CD4-positive, alpha-beta T cell treated with Interleukin-17A for 4 hours (primary cell): ENCODE results near the gene CNDP1.

ENCODE experiments used
- DNase-seq: peaks from one replicate; pipeline ENCODE4 v3.0.0-alpha.2; 2020; ENCODE audit warnings: mixed read lengths

CNDP1 gene

DNA sequence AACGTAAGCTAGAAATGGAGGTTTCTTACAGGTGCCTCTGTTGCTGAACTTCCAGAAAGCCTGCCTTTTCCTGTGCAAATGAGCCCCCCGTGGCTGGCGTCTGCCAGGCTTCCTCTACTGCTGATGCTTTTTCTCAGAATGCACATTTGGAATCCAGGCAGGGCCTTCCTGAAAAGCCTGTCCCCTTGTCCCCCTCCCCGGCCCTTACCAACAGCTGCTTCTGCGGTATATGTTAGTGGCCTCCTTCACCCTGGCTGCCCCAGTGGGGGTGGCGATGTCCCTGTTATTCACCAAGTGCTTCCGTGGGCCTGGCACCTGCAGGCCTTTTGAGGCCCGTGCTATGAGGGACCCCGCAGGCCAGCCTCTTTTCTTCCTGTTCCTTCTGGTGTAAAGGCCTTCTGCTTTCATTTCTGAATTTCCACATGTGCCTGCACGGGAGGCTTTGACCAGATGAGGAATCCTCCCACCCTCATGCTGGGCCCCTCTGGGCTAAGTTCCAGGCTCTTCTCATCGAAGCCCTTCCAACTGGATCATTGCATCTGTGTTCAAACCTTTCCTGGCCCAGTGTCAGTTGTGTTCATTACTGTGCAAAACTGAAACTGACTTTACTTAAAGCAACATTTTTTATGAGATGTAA, 27.7 kb upstream of the CNDP1 start:
- DNase-seq: no peak

- DNase-seq: no peak
Observed at GRCh38 chr18:74507097-74507881, 27.0 kb upstream of the CNDP1 start.

DNA sequence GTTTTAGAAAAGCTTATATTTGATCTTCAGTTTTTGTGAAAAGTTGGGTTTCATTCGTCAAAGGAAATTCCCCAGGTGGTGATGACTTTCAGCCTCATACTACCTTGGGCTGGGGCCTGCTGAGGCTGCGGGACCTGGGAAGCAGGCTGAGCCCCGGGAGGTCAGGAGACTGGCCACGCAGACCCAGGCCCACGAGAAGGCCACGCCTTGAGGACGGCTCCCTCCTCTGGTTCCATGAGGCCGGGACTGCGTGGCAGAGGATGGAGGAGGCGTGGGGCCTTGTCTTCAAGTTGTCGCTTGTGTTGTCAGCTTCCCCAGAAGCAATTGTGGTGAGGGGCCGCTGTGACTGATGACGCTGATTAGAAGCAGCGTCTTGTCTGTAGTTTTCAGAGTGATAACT, 26.4 kb upstream of the CNDP1 start:
- no peak for DNase-seq

DNA sequence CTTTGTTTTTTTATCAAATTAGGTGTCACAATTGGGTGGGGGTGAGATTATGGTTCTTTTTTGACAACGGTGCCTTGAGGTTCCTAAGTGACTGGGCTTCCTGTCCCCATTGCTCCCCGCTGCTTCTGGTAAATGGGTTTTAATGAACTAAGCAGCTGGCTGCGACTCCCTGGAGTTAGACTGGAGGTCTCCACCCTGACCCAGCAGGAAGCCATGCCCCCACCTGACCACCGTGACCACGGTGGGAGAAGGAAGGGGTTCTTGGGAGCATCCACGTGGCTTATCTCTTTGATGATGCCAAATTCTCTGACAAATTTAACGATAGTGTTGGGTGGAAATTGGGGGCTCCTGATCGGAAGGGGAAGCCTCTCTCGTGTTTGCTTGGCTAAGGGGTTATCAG, 25.9 kb upstream of the CNDP1 start:
- DNase-seq: no peak

GRCh38 chr18:74508821-74509225, 25.5 kb upstream of the CNDP1 start:
- DNase-seq: no peak

DNA sequence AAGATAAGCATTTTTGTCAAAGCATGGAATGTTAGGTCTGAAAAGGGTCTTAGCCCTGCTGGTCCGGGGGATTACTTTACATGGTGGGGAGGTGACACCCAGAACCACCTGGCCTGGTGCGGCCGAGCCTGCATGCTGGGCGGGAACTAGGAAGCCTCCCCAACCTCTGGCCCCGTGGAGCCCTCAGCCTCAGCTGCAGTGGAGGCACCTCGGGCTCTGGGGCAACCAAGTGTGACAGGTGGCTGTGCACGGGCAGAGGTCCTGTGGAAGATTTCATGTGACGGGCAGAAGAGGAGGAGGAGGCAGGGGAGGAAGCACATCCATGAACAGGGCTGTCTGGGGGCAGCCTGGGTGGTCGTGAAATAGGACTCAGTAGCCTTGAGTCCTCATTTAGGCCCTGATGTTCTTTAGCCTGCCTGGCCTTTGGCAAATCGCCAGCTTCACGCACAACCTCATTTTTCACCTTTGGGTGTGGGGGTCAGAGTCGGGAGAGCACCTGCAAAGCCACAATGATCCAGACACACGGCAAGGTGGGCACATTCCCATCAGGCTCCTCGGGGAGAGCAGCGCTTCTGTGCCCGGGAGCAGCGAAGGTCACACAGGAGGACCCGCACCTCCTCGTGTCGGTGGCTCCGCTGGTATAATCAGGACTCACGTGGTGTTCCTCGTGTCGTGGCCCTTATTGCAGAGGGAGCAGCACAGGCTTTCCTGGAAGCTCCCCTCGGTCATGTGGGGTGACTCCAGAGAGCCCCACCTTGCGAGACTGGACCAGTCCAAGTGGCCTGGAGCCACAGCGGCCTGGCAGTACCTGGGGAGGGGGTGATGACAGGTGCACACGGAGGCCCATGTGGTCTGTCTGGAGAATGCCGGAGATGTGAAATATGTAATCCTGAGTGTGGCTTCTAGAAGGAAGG, 24.2 kb upstream of the CNDP1 start:
- no peak for DNase-seq

DNA sequence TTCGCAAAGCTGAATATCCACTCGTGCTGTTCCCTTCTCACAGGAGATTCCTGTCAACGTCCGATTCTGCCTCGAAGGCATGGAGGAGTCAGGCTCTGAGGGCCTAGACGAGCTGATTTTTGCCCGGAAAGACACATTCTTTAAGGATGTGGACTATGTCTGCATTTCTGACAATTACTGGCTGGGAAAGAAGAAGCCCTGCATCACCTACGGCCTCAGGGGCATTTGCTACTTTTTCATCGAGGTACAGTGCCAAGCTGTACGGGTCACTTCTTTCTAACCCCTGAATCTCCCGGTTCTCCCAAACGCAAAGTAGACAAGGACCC, 23.6 kb upstream of the CNDP1 start:
- no peak for DNase-seq

DNA sequence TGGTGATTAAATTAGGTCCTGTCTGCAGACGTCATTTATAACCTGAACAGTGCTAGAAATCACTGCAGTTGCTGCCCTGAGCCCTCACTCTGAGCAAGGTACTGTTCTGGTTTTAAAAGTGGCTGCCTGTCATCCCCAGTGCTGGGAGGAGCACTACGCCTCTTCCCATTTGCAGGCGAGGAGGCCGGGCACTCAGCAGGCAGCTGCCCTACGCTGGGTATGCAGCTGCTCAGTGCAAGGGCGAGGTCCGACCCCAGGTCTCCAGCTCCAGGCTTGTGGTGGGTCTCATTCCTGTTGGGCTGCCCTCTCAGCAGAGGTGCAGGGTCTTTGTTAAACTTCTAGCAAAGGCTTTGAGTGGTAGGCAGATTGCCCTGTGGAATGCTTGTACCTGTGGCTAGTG, 22.5 kb upstream of the CNDP1 start:
- no peak for DNase-seq

- DNase-seq: no peak
Observed at GRCh38 chr18:74512321-74513053, 21.8 kb upstream of the CNDP1 start.

GRCh38 chr18:74513149-74513882, 21.0 kb upstream of the CNDP1 start:
- no peak for DNase-seq

- DNase-seq: no peak
Observed at GRCh38 chr18:74513883-74514205, 20.5 kb upstream of the CNDP1 start.

DNA sequence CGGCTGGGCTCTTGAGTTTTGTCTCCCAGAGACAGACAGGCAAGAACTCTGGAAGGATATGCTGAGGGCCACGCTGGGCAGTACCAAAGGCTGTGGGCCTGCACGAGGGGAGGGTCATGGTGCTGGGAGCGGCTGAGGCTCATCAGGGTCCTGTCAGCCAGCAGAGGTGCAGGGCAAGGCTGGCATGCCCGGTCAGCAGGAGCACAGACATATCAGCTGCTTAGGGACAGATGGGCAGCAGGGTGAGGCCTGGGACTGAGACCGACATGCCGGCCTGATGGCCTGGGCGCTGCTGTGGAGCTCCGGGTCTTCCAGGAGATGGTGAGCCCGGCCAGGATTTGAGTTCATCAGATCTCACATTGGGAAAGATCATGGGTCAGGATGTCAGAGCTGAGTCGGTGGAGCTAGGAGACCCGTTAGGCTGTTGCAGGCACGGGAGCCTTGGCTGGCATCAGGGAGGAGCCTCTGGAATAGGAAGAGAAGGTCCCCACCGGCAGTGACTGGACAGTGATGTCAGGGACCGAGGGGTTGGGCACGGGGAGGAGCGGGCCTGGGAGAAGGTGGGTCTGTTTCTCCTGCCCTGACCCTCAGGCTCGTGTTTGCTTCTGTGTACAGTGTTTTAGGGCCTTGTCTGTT, 19.3 kb upstream of the CNDP1 start:
- DNase-seq: no peak

DNA sequence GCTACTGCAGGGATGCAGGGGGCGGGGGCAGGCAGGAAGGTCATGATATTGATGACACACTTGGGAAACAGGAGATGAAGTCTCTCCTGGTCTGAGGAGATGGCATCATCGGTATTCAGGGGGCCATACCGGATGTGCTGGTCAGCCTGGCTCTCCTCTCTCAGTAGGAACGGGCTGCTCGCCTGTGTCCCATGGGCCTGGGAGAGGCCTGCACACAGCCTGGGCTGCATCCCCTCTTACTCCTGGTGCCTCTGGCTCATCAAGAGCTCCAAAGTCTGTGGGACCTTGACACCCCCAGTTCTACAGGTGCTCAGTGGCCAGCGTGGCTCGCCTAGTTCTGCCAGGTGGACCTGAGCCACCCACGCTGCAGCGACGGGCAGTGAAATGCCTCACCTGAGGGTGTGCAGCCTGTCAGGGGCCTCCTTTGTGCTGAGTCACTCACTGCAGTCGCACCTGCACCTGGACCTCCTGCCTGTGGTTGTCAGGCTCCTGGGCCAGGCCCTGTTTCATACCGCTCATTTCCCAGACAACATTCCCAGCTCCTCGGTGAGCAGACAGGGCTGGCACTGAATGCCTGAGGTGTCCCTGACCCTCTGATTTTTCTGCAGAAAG, 18.6 kb upstream of the CNDP1 start:
- DNase-seq: no peak

DNA sequence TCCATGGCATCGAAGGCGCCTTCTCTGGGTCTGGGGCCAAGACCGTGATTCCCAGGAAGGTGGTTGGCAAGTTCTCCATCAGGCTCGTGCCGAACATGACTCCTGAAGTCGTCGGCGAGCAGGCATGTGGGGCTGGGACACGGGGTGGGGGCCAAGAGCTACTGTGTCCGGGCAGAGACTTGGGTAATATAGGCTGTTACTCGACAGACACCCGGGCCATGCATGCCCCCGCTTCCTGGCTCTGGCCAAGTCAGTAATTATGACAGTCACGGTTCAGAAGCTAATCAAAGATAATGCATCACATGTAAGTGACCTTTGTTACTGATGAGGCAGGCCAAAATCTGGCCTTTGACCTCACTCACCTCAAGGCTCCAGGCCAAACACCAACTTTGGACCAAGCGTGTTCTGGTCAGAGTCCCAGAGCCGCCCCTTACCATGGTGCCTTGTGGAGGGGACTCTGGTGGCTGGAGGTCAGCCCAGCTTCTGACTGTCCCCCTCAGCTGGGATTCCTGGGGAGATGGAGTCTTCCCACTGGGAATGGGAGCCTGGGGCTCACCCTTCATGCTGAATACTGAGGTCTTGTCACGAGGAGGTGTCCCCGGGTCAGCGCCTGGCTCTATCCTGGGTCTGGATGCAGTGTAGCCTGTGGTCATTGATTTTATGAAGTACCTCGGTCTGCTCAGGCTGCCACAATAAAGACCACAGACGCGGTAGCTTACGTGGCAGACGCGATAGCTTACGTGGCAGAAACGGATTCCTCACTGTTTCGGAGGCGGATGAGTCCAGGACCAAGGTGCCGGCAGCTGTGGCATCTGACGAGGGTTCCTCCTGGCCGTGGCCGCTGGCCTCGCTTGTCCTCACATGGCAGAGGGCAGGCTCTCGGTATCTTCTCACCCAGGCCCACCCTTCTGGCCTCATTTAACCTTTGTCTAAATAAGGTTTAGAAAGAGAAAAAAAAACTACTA, 17.7 kb upstream of the CNDP1 start:
- no peak for DNase-seq

DNA sequence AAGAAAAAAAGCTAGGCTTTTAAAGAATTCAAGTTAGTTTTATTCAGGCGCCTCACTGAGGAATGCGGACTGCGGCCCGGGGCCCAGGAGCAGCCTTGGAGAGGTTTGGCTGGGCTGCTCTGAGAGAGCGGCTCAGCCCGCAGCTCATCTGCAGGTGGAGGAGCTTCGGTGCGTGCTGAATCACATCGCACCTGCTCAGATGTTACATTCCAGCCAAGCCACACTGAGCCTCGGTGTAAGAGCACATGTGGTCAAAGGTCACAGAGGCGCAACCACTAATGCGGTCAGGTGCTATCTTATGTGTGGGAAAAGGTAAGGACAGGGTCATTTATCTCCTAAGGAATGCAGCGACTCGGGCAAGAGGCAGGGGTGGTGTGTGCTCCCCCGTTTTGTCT, 17.1 kb upstream of the CNDP1 start:
- no peak for DNase-seq

DNA sequence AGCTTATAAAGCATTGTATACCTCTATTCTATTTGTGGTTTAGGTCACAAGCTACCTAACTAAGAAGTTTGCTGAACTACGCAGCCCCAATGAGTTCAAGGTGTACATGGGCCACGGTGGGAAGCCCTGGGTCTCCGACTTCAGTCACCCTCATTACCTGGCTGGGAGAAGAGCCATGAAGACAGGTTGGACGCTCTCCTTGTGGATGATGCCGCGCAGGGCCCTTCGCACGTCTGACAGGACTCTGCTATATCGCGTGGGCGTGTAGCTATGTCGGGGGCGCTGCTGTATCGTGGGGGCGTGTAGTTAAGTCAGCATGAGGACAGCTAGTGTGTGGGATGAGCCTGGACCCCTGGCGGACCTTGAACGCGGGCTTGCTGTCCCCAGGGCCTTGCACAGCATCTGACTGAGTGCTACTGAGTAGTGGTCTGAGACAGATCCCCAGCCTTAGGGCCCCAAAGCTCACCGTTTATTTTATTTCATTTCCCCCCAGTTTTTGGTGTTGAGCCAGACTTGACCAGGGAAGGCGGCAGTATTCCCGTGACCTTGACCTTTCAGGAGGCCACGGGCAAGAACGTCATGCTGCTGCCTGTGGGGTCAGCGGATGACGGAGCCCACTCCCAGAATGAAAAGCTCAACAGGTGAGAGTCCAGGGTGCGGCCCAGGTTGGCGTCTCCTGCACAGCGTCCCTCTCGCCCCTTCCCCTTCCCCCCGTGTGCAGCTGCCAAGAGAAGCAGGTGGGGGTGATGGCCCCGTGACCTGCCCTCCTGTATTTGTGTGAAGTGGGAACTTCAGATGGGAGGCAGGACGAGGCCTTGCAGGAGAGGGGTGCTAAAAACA, 15.6 kb upstream of the CNDP1 start:
- no peak for DNase-seq

- no peak for DNase-seq
Observed at GRCh38 chr18:74519320-74520095, 14.8 kb upstream of the CNDP1 start.

DNA sequence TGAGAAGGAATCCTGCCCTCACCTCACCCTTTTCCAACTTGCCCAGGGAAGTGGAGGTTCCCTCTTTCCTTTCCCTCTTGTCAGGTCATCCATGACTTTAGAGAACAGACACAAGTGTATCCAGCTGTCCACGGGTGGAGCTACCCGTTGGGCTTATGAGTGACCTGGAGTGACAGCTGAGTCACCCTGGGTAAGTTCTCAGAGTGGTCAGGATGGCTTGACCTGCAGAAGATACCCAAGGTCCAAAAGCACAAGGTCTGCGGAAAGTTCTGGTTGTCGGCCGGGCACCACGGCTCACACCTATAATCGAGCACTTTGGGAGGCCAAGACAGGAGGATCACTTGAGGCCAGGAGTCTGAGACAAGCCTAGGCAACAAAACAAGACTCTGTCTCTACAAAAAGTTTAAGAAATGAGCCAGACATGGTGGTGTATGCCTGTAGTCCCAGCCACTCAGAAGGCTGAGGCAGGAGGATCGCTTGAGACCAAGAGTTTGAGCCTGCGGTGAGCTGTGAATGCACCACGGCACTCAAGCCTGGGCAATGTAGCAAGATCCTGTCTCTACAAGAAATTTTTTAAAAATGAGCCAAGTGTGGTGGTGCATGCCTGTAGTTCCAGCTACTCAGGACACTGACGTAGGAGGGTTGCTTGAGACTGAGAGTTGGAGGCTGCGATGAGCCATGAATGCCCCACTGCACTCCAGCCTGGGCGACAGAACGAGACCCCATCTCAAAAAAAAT, 14.0 kb upstream of the CNDP1 start:
- no peak for DNase-seq
